GM19351 (cell line): ENCODE data around the gene C17orf114.
"Not testable (repeated sequence)": the region's sequence is repeated elsewhere in the genome, so short reads cannot be mapped to it uniquely, and the experiment has no call there.

ENCODE experiments used
- ATAC-seq: cut with Tn5 transposase; IDR thresholded peaks from one replicate; pipeline ENCODE4 v1.9.1; 2021; ENCODE audit warnings: mild to moderate bottlenecking, moderate library complexity; ENCODE audit not compliant: unreplicated experiment

The C17orf114 gene

GRCh38 chr17:4802228-4802627 is at the start of gene C17orf114:
TSS of gene C17orf114 (minus strand) at chr17:4802328.
- ATAC-seq: no peak

- no peak for ATAC-seq
Measured at GRCh38 chr17:4851084-4851483, 49.0 kb upstream of the C17orf114 start.

DNA sequence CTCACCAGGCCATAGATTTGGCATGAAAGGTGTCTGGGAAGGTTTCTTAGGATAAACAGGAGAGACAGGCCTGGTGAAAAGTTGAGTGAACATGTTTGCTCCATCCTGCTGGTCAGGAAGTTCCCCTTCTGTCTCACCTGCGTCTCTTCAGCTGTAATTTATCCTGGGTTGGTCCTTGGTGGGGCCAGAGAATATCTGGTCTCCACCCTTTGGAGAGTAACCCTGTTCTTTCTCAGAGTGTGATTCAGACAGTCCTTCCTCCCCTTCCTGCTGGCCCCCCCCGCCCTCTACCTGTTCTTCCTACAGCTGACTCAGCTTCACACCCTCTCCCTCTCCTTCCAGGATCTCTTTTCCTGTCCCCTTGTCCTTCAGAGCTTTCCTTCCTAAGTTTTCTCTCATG is 48.1 kb upstream of the C17orf114 start:
- no peak for ATAC-seq

GRCh38 chr17:4849011-4849536 is 46.9 kb upstream of the C17orf114 start:
- ATAC-seq: no peak

- no peak for ATAC-seq
Measured at GRCh38 chr17:4846635-4847390, 44.7 kb upstream of the C17orf114 start.

GRCh38 chr17:4845118-4845517 is 43.0 kb upstream of the C17orf114 start:
- ATAC-seq: no peak

DNA sequence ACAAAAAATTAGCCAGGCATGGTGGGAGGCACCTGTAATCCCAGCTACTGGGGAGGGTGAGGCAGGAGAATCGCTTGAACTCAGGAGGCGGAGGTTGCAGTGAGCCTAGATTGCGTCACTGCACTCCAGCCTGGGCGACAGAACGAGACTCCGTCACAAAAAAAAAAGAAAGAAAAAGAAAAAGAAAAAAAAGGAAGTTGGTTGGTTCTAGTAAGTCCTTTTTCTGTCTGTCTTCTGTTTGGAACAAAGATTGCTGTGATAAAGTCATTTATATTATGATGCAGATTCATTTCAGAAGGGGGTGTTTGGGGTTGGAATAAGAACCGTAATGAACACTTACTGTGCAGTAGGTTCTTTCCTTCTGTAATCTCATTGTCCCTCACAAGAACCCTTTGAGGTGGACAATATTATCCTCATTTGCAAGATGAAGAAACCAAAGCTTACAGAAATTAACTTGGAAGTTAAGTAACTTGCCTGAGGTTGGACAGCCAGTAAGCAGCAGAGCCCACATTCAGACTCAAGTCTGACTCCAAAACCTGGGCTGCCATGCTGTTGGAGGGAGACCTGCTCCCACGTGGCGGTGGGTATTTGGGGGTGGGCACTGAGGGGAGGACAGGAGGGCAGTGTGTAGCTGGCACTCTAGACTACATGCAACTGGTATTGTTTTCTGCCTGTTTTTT is 41.3 kb upstream of the C17orf114 start:
- ATAC-seq: no peak

GRCh38 chr17:4842376-4842775 is 40.2 kb upstream of the C17orf114 start:
- ATAC-seq: no peak

- no peak for ATAC-seq
Measured at GRCh38 chr17:4840893-4841242, 38.7 kb upstream of the C17orf114 start.

DNA sequence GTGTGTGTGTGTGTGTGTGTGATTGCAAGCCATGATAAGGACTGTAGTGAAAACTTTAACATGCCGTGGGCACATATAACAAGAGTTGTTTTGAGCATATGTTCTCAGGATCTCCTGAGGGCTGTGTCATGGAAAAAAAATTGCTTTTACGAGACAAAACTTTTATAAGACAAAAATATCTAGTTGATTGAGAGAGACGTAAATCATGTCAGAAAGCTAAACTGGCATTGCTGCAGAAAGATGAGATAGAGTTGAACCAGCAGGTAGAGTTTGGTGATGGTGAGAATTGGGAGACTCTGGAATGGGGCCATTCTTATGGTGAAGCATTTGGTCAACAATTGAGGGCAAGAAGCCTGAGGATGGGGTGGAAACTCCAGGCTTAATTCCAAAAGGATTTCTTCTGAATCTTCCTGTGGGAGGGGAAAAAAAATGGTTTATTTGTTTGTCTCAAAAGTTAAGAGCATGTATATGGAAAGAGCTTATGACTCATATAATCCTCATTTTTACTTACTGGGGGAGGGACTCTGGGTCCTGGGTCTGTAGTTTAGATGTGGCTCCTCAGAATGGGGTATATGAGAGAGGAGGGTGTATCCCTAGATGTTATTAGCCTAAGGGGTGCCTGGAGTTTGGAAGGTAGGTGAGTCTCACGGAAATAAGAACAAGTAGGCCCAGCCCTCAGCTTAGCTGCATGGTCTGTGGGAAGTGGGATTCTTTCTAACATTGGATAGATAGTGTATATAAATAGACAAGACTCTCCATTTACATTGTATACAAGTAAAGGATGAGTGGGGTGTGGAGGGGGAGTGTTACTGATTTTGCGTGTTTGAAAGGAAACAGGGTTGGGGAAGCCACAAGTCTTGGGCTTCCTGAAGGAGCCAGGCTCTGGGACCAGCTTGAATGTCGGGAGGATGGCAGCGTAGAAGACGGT is 38.1 kb upstream of the C17orf114 start:
- no peak for ATAC-seq

GRCh38 chr17:4839221-4839620 is 37.1 kb upstream of the C17orf114 start:
- no peak for ATAC-seq

GRCh38 chr17:4838309-4838785 is 36.2 kb upstream of the C17orf114 start:
- no peak for ATAC-seq

DNA sequence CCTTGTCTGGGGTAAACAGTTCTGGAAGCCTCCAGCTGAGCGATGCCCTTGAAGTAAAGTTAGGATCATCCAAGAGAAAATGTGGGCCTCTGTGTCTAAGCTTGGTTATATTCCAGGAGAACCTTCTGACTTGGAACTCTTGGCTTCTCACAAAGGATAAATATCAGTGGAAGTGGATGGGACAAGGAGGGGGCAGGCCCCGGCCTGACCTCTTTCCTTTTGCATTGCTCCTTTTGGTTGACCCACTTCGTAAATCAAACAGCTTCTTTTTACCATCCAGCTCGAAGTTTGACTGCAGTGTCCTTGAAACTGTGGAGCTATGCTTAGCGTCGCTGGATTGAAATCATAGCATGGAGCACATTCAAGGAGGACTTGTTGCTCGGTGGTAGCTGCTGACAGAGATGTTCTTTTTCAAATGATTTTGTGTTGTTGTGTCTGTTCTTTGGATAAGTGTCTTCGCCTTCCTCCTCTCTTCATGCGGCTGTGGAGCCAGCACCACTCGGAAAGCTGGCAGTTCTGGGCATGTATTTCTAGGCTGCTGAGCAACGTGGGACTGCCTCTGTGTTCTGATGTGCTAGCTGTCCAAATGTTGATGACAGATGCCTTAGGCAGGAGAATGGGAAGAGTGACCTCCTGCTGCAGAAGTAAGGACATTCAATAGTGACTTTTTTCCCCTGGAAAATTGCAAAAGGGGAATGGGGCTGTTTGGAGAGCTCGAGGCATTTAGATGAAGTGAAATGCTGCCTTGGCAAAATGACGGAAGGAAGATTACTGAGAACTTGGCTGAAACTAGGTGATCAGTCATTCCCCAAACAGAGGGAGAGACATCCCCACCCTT is 35.6 kb upstream of the C17orf114 start:
- no peak for ATAC-seq

GRCh38 chr17:4836221-4836620 is 34.1 kb upstream of the C17orf114 start:
- ATAC-seq: no peak

DNA sequence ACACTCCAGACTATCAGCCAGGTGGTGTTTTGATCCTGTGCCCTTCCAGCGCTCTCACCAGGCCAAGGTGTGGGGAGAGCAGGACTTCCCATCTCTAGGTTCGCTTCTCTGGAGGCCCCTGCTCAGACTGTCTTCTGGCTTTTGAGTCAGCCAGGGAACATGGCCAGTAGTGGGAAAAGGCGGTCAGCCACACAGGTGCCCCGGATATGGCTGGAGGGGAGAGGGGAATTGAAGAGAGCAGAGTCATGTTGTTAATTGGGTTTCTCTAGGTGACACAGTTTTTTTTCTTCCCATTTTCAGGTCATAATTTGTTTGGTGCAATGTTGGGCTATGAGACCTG is 32.5 kb upstream of the C17orf114 start:
- ATAC-seq: no peak

- no peak for ATAC-seq
Measured at GRCh38 chr17:4833941-4834680, 32.0 kb upstream of the C17orf114 start.

GRCh38 chr17:4833178-4833940 is 31.2 kb upstream of the C17orf114 start, which contains the start of gene MINK1:
TSS of gene MINK1 (plus strand) at chr17:4833340. CDS start at chr17:4833584, 244 bp downstream.
- peak; percentile 83 for ATAC-seq

- ATAC-seq: not testable (repeated sequence)
Measured at GRCh38 chr17:4832829-4833177, 30.7 kb upstream of the C17orf114 start.

- ATAC-seq: no peak
Measured at GRCh38 chr17:4827399-4827798, 25.3 kb upstream of the C17orf114 start.
